Keratinocyte (primary cell): Measurements from ENCODE around the gene TSPAN1. TPM values are rescaled to one million over a fixed set of nuclear protein-coding genes. Genes with fewer than 3 reads are reported as not detected.
A peak's percentile ranks its signal among the peaks of the same experiment; 100 is the strongest.

ENCODE experiments used
- DNase-seq: peaks from one replicate; pipeline ENCODE4 v3.0.0-alpha.2; 2011; ENCODE audit warnings: low read depth, missing footprints, low spot score
- FAIRE-seq: peaks from 2 replicates; lab custom pipeline; 2011; peaks lifted over from hg19 to GRCh38; lab: Jason Lieb, UNC
- H2AFZ ChIP-seq: 2 replicates; pipeline ENCODE4 v1.6.0; 2012; ENCODE audit warnings: low read length, control low read depth, inconsistent platforms; ENCODE audit not compliant: control insufficient read depth
- H3K27ac ChIP-seq: 2 replicates; pipeline ENCODE4 v1.5.1; 2011; ENCODE audit warnings: low read length; ENCODE audit not compliant: control insufficient read depth, insufficient read depth
- H3K27me3 ChIP-seq: 3 replicates; pipeline ENCODE4 v1.6.0; 2011; ENCODE audit warnings: low read length; ENCODE audit not compliant: control insufficient read depth, insufficient read depth; ENCODE audit errors: extremely low read depth
- H3K36me3 ChIP-seq, 2 experiments: 2 replicates in 1 of 2; 3 replicates in 1 of 2; pipeline ENCODE4 v1.5.1; 2011; ENCODE audit warnings: low read length in 2 of 2, mild to moderate bottlenecking in 1 of 2; ENCODE audit not compliant: control insufficient read depth in 2 of 2, insufficient read depth in 2 of 2; ENCODE audit errors: extremely low read depth in 1 of 2
- H3K4me1 ChIP-seq: 3 replicates; pipeline ENCODE4 v1.5.1; 2011; ENCODE audit warnings: low read length; ENCODE audit not compliant: control insufficient read depth, insufficient read depth; ENCODE audit errors: extremely low read depth
- H3K4me2 ChIP-seq: 3 replicates; pipeline ENCODE4 v1.6.0; 2011; ENCODE audit warnings: low read depth, low read length; ENCODE audit not compliant: control insufficient read depth, insufficient read depth; ENCODE audit errors: extremely low read depth
- H3K4me3 ChIP-seq, 3 experiments: fragments of 200-600 bp in 1 of 3; sonication (generic) in 1 of 3; 2 replicates in 2 of 3; 3 replicates in 1 of 3; pipeline ENCODE4 v1.5.1; 2011 to 2016; ENCODE audit warnings: low read length in 3 of 3, mild to moderate bottlenecking in 3 of 3, control low read depth in 2 of 3, inconsistent platforms in 1 of 3, low read depth in 1 of 3, mixed read lengths in 1 of 3, mixed run types in 1 of 3, moderate library complexity in 1 of 3; ENCODE audit not compliant: control insufficient read depth in 2 of 3, insufficient read depth in 2 of 3; ENCODE audit errors: extremely low read depth in 1 of 3
- H3K79me2 ChIP-seq: 2 replicates; pipeline ENCODE4 v1.6.0; 2012; ENCODE audit warnings: low read length; ENCODE audit not compliant: control insufficient read depth, insufficient read depth
- H3K9ac ChIP-seq: 3 replicates; pipeline ENCODE4 v1.6.0; 2011; ENCODE audit warnings: low read length; ENCODE audit not compliant: control insufficient read depth, insufficient read depth; ENCODE audit errors: extremely low read depth
- H3K9me1 ChIP-seq: 3 replicates; pipeline ENCODE4 v1.6.0; 2011; ENCODE audit warnings: low read length; ENCODE audit not compliant: control insufficient read depth, insufficient read depth; ENCODE audit errors: extremely low read depth
- H3K9me3 ChIP-seq: 2 replicates; pipeline ENCODE4 v1.5.1; 2012; ENCODE audit warnings: low read depth, low read length; ENCODE audit not compliant: control insufficient read depth
- H4K20me1 ChIP-seq: 3 replicates; pipeline ENCODE4 v1.6.0; 2011; ENCODE audit warnings: low read length; ENCODE audit not compliant: control insufficient read depth, insufficient read depth; ENCODE audit errors: extremely low read depth
- EZH2 ChIP-seq: IDR thresholded peaks from one replicate; pipeline ENCODE4 v1.6.1; 2012; ENCODE audit warnings: inconsistent platforms, mild to moderate bottlenecking, low read length, moderate library complexity
- dilution Hi-C: fragments of 300-500 bp; cut with MboI; formaldehyde crosslinking; loops from one replicate; pipeline ENCODE4 v1.7.0; 2020; ENCODE audit warnings: low sequenced_read_pairs; ENCODE audit not compliant: extremely low pct_ligation_motif_present
- polyA plus RNA-seq, 5 experiments: library from polyadenylated mRNA; depleted of rRNA in 3 of 5; stranded (reverse) in 3 of 5; stranded (forward) in 1 of 5; unstranded in 1 of 5; fragments of >200 nt; gene quantifications; 1 replicate in 1 of 5; 2 replicates in 3 of 5; 3 replicates in 1 of 5; pipeline versions ENCODE4 v1.2.1 to v1.2.3, GENCODE V29; 2011 to 2012; ENCODE audit warnings: missing spikeins in 2 of 5, low read depth in 1 of 5, low replicate concordance in 1 of 5
- TF ChIP-seq, protein P1 (sequence below), 3 experiments: IDR thresholded peaks in 1 of 3; conservative IDR thresholded peaks in 1 of 3; optimal IDR thresholded peaks in 1 of 3; 2 replicates in 2 of 3; 3 replicates in 1 of 3; pipeline versions ENCODE3 to v1.5.1; 2011; ENCODE audit warnings: low read length in 3 of 3, mild to moderate bottlenecking in 3 of 3, moderate library complexity in 2 of 3, control low read depth in 1 of 3, inconsistent platforms in 1 of 3; ENCODE audit not compliant: insufficient read depth in 2 of 3; ENCODE audit errors: extremely low read depth in 1 of 3

Gene TSPAN1
- polyA plus RNA-seq, 1 donor (not counting 4 experiments of a cell fraction or from before 2014, with no cell fraction given), result 312 TPM

DNA sequence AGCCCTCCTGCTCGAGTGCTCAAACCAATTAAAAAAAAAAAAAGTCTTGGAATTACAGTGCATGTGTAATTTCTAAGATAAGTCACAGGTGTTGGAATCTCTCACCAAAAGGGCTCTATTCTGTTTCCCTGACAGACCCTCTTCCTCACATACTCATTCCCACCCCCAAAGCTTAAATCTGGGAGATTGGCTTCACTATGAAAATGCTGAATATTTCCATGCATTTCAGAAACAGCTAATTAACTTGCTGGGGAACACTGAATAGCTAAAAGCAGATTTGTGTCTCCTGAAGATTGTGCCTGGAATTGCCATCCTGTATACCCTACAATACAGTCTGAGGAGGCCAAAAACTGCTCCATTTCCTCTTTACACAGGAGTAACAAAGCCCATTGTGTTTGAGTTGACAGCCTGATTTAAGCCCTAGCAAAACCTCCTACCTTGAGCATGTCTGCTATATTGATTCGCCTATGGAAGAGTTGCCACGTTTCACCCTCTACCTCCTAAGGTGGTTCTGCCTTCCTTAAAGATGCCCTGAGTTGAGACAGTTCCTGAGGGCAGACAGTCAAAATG, 41.0 kb upstream of the TSPAN1 start:
- Histone ChIP-seq H3K9me1 (no peaks in the 10 kb centered on the region), H3K9me3 (no peaks in the 10 kb centered on the region), H3K4me2 (peak overlapping the region; percentile 96), H3K4me3 (peak overlapping the region in 2 of 3 experiments; percentile 39 to 55), H3K79me2 (no peaks in the 10 kb centered on the region), H4K20me1 (no peaks in the 10 kb centered on the region), H3K27me3 (peaks cover 5% of the 10 kb centered on the region), H3K9ac (no peak overlapping the region), H3K27ac (no peak overlapping the region), H3K36me3 (no peaks in the 10 kb centered on the region), H3K4me1 (peaks cover 11% of the 10 kb centered on the region), H2AFZ (no peak overlapping the region)
- DNase-seq (no peak), FAIRE-seq (no peak)
- dilution Hi-C loops, result no loop called here
- TF ChIP-seq, protein P1, sequence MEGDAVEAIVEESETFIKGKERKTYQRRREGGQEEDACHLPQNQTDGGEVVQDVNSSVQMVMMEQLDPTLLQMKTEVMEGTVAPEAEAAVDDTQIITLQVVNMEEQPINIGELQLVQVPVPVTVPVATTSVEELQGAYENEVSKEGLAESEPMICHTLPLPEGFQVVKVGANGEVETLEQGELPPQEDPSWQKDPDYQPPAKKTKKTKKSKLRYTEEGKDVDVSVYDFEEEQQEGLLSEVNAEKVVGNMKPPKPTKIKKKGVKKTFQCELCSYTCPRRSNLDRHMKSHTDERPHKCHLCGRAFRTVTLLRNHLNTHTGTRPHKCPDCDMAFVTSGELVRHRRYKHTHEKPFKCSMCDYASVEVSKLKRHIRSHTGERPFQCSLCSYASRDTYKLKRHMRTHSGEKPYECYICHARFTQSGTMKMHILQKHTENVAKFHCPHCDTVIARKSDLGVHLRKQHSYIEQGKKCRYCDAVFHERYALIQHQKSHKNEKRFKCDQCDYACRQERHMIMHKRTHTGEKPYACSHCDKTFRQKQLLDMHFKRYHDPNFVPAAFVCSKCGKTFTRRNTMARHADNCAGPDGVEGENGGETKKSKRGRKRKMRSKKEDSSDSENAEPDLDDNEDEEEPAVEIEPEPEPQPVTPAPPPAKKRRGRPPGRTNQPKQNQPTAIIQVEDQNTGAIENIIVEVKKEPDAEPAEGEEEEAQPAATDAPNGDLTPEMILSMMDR (optimal IDR thresholded peaks at IDR 0.05 in 1 of 3, IDR thresholded peaks at IDR 0.05 in 1 of 3, conservative IDR thresholded peaks at IDR 0.05 in 1 of 3; ENCODE audit: extremely low read depth in 1 of 3, insufficient read depth in 2 of 3, low read length in 3 of 3), result no peak
- no peak for TF ChIP-seq EZH2

DNA sequence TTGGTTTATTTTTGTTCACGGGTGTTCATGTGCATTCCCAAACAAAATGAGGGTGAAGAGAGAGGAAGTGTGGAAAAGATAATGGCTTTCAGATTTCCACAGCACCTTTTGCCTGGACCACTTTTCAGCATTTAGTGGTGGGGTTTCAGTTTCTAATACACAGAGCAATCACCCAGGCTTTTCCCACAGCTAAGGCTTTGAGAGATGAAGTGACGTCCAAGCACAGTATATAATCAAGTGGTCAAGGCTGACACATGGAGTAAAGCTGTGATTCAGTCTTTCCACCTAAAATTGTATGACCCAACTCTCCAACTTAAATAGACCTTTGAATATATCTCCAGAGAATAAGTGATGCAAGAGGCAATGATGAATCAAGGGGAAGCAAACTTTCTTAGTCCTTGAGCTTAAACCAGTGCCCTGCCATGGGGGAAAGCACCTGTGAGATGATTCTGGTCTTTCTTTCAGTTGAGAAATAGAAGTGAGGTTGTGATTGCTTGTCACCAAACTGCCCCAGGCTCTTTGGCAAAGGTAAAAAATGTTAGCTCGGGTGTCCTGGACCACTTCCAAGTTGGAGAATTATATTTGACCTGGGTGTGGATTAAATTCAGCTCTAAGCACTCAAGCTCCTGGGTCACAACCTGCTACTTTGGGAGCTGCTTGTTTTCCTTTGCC, 40.1 kb upstream of the TSPAN1 start:
- dilution Hi-C loops, result no loop called here
- no peaks in the 10 kb centered on the region for H3K9me1 ChIP-seq
- H2AFZ ChIP-seq, result no peak overlapping the region
- no peak overlapping the region for H3K4me3 ChIP-seq
- H3K36me3 ChIP-seq, result no peaks in the 10 kb centered on the region
- H3K9ac ChIP-seq, result no peak overlapping the region
- H3K79me2 ChIP-seq, result no peaks in the 10 kb centered on the region
- FAIRE-seq (no peak), DNase-seq (no peak)
- no peak overlapping the region for H3K27ac ChIP-seq
- no peak overlapping the region for H3K4me2 ChIP-seq
- TF ChIP-seq EZH2, result no peak
- TF ChIP-seq, protein P1 (optimal IDR thresholded peaks at IDR 0.05 in 1 of 3, IDR thresholded peaks at IDR 0.05 in 1 of 3, conservative IDR thresholded peaks at IDR 0.05 in 1 of 3; ENCODE audit: extremely low read depth in 1 of 3, insufficient read depth in 2 of 3, low read length in 3 of 3), result no peak
- no peaks in the 10 kb centered on the region for H4K20me1 ChIP-seq
- H3K9me3 ChIP-seq, result no peaks in the 10 kb centered on the region
- H3K4me1 ChIP-seq, result peaks cover 11% of the 10 kb centered on the region
- H3K27me3 ChIP-seq, result peaks cover 5% of the 10 kb centered on the region
